Posterior cingulate gyrus (tissue), 11 donors: ENCODE measurements around the gene CHI3L1.
"Not testable (repeated sequence)": the region's sequence is repeated elsewhere in the genome, so short reads cannot be mapped to it uniquely, and the experiment has no call there.

Experiments
- DNase-seq, 10 donors: peaks; one replicate each; pipeline versions ENCODE4 v3.0.0 to v3.0.0-alpha.2; 2020 to 2021; ENCODE audit warnings: mixed read lengths in 3 of 10
- intact Hi-C: fragments of 100-400 bp; cut with DNase I; formaldehyde crosslinking; loops from one replicate; pipeline ENCODE4 v1.15.1; 2023

The CHI3L1 gene

GRCh38 chr1:203186446-203187303, at the start of gene CHI3L1:
TSS of gene CHI3L1 (minus strand) at chr1:203186704. CDS start at chr1:203186623, 81 bp downstream.
- intact Hi-C loops, result no loop called here
- DNase-seq, result peak in 7 of 10 donors; percentile 2 to 93 (median 83)

GRCh38 chr1:203234901-203235300, 48.4 kb upstream of the CHI3L1 start:
- intact Hi-C loops, DNase-seq: not testable (repeated sequence)

GRCh38 chr1:203229471-203230135, 43.1 kb upstream of the CHI3L1 start, which contains the start of gene CHIT1:
TSS of gene CHIT1 (minus strand) at chr1:203229673. CDS start at chr1:203229636, 37 bp downstream.
- intact Hi-C loops, result no loop called here
- DNase-seq, result no peak

- DNase-seq, result no peak
- intact Hi-C loops, result no loop called here
These were observed 42.2 kb upstream of the CHI3L1 start for GRCh38 chr1:203228670-203229069.

- DNase-seq, result no peak
- intact Hi-C loops, result no loop called here
These were observed 41.0 kb upstream of the CHI3L1 start for GRCh38 chr1:203227371-203228083.

GRCh38 chr1:203225071-203225470, 38.6 kb upstream of the CHI3L1 start:
- DNase-seq, result no peak
- intact Hi-C loops, result no loop called here

- intact Hi-C loops, result no loop called here
- DNase-seq, result peak in 2 of 10 donors; percentile 59 to 63
These were observed 36.7 kb upstream of the CHI3L1 start for GRCh38 chr1:203223012-203223775.

GRCh38 chr1:203219934-203220333, 33.4 kb upstream of the CHI3L1 start:
- intact Hi-C loops, result loop anchor here (5.0 kb wide), 1 partner anchor 48 kb away; no protein-coding TSS in a partner anchor
- DNase-seq, result no peak

- peak in 1 of 10 donors; percentile 77 for DNase-seq
- intact Hi-C loops, result loop anchor here (5.0 kb wide), 1 partner anchor 47 kb away; no protein-coding TSS in a partner anchor
These were observed 32.7 kb upstream of the CHI3L1 start for GRCh38 chr1:203219171-203219570.

GRCh38 chr1:203217668-203218067, 31.2 kb upstream of the CHI3L1 start:
- intact Hi-C loops, result loop anchor here (5.0 kb wide), 1 partner anchor 45 kb away; no protein-coding TSS in a partner anchor
- DNase-seq, result peak in 2 of 10 donors; percentile 31 to 53

GRCh38 chr1:203217139-203217655, 30.7 kb upstream of the CHI3L1 start:
- peak in 3 of 10 donors; percentile 43 to 81 (median 76) for DNase-seq
- intact Hi-C loops, result loop anchor here (5.0 kb wide), 1 partner anchor 45 kb away; no protein-coding TSS in a partner anchor

- DNase-seq, result peak in 8 of 10 donors; percentile 33 to 90 (median 72)
- intact Hi-C loops, result loop anchor here (1.0 to 5.0 kb wide), 3 partner anchors 44 to 177 kb away; no protein-coding TSS in a partner anchor
These were observed 30.0 kb upstream of the CHI3L1 start for GRCh38 chr1:203216274-203217138.

GRCh38 chr1:203215573-203215972, 29.1 kb upstream of the CHI3L1 start:
- DNase-seq, result peak in 1 of 10 donors; percentile 69
- intact Hi-C loops, result loop anchor here (5.0 kb wide), 1 partner anchor 43 kb away; no protein-coding TSS in a partner anchor

- intact Hi-C loops, result loop anchor here (5.0 kb wide), 1 partner anchor 43 kb away; no protein-coding TSS in a partner anchor
- no peak for DNase-seq
These were observed 28.4 kb upstream of the CHI3L1 start for GRCh38 chr1:203214871-203215270.

- no peak for DNase-seq
These were observed 26.6 kb upstream of the CHI3L1 start for GRCh38 chr1:203213126-203213525.

GRCh38 chr1:203211812-203212211, 25.3 kb upstream of the CHI3L1 start:
- DNase-seq, result no peak
- intact Hi-C loops, result no loop called here

More at GRCh38 chr1:203213126-203213525, 26.6 kb upstream of the CHI3L1 start:
- intact Hi-C loops, result no loop called here

GRCh38 chr1:203210988-203211387, 24.5 kb upstream of the CHI3L1 start:
- DNase-seq, result no peak
- intact Hi-C loops, result no loop called here

GRCh38 chr1:203210350-203210749, 23.8 kb upstream of the CHI3L1 start:
- no peak for DNase-seq
- intact Hi-C loops, result no loop called here
